ENCODE results near the gene GRM8. TPM values are rescaled to one million over a fixed set of nuclear protein-coding genes. Genes with fewer than 3 reads are reported as not detected.

GRM8 gene
- total and polyA plus RNA-seq, 8 donors: 0.11 to 1.2 (median 0.89) TPM

- intact Hi-C loops (cut with DNase I): loop anchor here in 1 of 3 donors (10.0 kb wide), 1 partner anchor 449 kb away; no protein-coding TSS in a partner anchor
- Histone ChIP-seq H3K27ac (no peak overlapping the region), H3K4me3 (peak overlapping the region in 2 of 4 donors; percentile 56 to 66), H3K4me1 (peaks cover 0 to 5% (median 5%) of the 10 kb centered on the region in 3 donors), H3K36me3 (no peaks in the 10 kb centered on the region), H3K9me3 (no peaks in the 10 kb centered on the region), H3K27me3 (no peaks in the 10 kb centered on the region)
- no peak for DNase-seq
- TF ChIP-seq CTCF (IDR thresholded peaks at IDR 0.05): no peak
- 22 to 26% methylated on average over 11 of the region's 11 CpGs for WGBS, 2 donors
- ATAC-seq: no peak
- FAIRE-seq: no peak
Observed at GRCh38 chr7:127254163-127254684, 1.5 kb upstream of the GRM8 start.

- peak; percentile 84 to 91 (median 88) for ATAC-seq
- peaks cover 0 to 5% (median 5%) of the 10 kb centered on the region in 3 donors for H3K4me1 ChIP-seq
- intact Hi-C loops (cut with DNase I): loop anchor here in 1 of 3 donors (10.0 kb wide), 1 partner anchor 449 kb away; no protein-coding TSS in a partner anchor
- no peaks in the 10 kb centered on the region for H3K9me3 ChIP-seq
- peak overlapping the region in 2 of 4 donors; percentile 9 to 26 for H3K27ac ChIP-seq
- TF ChIP-seq CTCF (IDR thresholded peaks at IDR 0.05): peak; percentile 82 to 95 (median 90)
- peak overlapping the region; percentile 46 to 66 (median 52) for H3K4me3 ChIP-seq
- 1% methylated on average over 82 to 84 of the region's 84 CpGs for WGBS, 2 donors
- peak; percentile 45 to 90 (median 64) for DNase-seq
- H3K27me3 ChIP-seq: no peaks in the 10 kb centered on the region
- H3K36me3 ChIP-seq: no peaks in the 10 kb centered on the region
- no peak for FAIRE-seq
Observed at GRCh38 chr7:127253281-127254162, 781 bp upstream of the GRM8 start.

GRCh38 chr7:127252377-127252713 lies 396 bp downstream of the GRM8 start:
- Histone ChIP-seq H3K4me1 (peaks cover 0 to 5% (median 5%) of the 10 kb centered on the region in 3 donors), H3K9me3 (no peaks in the 10 kb centered on the region), H3K27ac (no peak overlapping the region), H3K36me3 (no peaks in the 10 kb centered on the region), H3K4me3 (peak overlapping the region; percentile 46 to 66 (median 52)), H3K27me3 (no peaks in the 10 kb centered on the region)
- WGBS, 2 donors: 1% methylated on average over 11 of the region's 11 CpGs
- intact Hi-C loops (cut with DNase I): loop anchor here in 1 of 3 donors (10.0 kb wide), 1 partner anchor 448 kb away; no protein-coding TSS in a partner anchor
- DNase-seq: peak in 1 of 6 donors; percentile 56
- no peak for ATAC-seq
- no peak for TF ChIP-seq CTCF (IDR thresholded peaks at IDR 0.05)
- FAIRE-seq: no peak

- no peak for FAIRE-seq
- WGBS, 2 donors: 1% methylated on average over 80 to 81 of the region's 81 CpGs
Observed at GRCh38 chr7:127251465-127252376, 1.0 kb downstream of the GRM8 start.

More at GRCh38 chr7:127251465-127252376, 1.0 kb downstream of the GRM8 start:
- no peaks in the 10 kb centered on the region for H3K36me3 ChIP-seq
- DNase-seq (peak in 5 of 6 donors; percentile 11 to 65 (median 18)), ATAC-seq (peak in 2 of 4 donors; percentile 18 to 23)
- no peak for TF ChIP-seq CTCF (IDR thresholded peaks at IDR 0.05)
- intact Hi-C loops (cut with DNase I): loop anchor here in 1 of 3 donors (10.0 kb wide), 1 partner anchor 447 kb away; no protein-coding TSS in a partner anchor
- H3K4me1 ChIP-seq: peaks cover 0 to 5% (median 5%) of the 10 kb centered on the region in 3 donors
- H3K4me3 ChIP-seq: peak overlapping the region; percentile 46 to 66 (median 52)
- no peaks in the 10 kb centered on the region for H3K27me3 ChIP-seq
- no peak overlapping the region for H3K27ac ChIP-seq
- no peaks in the 10 kb centered on the region for H3K9me3 ChIP-seq
